NCI-H1092 treated with DMSO at 0.1 percent for 48 hours (cell line): ENCODE data around the gene TAF6.
"Not testable (repeated sequence)": the region's sequence is repeated elsewhere in the genome, so short reads cannot be mapped to it uniquely, and the experiment has no call there.

Experiments used
- DNase-seq: peaks from one replicate; lab custom pipeline; 2025; lab: John Stamatoyannopoulos, UW

TAF6 gene

GRCh38 chr7:100152404-100152803 lies 33.2 kb upstream of the TAF6 start:
- no peak for DNase-seq

DNA sequence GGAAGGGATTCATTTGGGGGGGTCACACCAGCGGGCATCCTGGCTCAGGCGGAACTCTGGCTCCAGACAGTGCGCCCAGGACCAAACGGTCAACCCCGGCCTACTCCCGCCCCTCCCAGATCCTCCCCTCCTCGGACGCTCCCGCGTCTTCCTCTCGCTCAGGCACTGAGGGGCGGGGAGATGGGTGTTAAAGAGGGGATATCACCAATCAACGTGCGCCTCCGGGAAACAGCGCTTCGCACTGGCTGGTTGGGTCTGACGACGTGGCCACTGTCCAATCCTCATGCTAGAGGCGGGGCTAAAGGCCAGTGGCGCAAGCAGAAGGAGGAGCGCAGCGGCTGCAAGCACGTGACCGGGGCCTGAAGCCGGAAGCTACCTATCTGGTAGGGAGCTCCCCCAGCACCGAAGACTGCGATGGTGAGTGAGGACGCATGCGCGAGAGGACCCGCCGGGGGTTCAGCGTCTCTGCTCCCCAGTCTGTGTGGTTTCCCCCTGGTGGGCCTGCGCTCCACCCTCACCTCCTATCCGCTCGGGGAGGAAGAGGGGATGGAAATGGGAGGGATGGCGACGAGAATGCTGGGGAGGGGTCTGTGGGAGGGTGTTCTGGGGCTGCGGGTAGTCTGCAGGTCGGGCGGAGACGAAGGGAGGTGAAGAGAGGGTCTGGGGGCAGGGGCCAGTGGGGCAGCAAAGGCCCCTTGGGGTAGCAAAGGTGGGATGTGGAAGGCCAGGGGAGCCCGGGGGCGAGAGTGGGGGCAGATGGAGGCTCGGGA lies 29.6 kb upstream of the TAF6 start, which contains the start of gene LAMTOR4:
TSS of gene LAMTOR4 (plus strand) at position 360 of the 770 bp plus-strand sequence. CDS start at position 415, 55 bp downstream.
- DNase-seq = peak; percentile 99

DNA sequence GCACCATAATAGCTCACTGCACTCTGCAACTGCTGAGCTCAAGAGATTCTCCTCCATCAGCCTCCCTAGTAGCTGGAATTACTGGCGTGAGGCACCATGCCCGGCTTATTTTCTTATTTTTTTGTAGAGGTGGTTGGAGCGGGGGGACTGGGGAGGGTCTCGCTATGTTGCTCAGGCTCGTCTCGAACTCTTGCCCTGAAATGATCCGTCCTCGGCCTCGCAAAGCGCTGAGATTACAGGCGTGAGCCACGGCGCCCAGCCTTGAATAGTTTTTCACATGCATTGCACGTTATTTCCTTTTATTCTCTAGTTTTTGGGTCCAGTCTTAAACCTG lies 29.0 kb upstream of the TAF6 start:
- DNase-seq = no peak

GRCh38 chr7:100147278-100147677 lies 28.1 kb upstream of the TAF6 start:
- no peak for DNase-seq

- not testable (repeated sequence) for DNase-seq
Measured at GRCh38 chr7:100146350-100146749, 27.2 kb upstream of the TAF6 start.

DNA sequence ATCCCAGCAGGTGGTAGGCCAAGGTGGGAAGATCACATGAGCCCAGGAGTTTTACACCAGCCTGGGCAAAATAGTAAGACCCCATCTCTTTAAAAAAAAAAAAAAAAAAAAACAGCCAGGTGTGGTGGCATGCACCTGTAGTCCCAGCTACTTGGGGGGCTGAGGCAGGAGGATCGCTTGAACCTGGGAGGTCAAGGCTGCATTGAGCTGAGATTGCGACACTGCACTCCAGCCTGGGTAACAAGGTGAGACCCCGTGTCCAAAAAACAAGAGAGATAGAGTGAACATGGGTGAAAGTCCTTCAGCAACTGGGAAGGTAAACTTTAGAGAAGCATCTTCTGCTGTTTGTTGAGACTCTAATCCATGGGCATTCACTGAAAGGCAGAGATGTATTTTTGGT lies 23.3 kb upstream of the TAF6 start:
- no peak for DNase-seq

DNA sequence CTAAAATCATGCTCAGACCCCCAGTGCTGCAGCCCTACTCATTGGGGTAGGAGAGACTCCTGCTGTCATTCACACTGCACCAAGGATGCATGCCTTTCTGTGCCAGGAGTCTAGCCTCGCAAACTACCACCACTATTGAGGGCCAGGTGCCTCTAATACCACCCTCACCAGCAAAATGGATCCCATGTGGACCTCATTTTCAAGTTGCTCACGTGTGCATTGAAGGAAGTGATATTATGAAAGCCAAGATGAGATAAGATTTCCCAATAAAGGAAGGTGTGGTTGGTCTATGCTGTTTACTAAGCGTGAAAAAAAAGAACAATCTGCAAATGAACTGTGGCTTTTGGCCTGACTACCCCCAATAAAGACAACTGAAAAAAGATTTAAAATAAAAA lies 22.4 kb upstream of the TAF6 start:
- DNase-seq = no peak

DNA sequence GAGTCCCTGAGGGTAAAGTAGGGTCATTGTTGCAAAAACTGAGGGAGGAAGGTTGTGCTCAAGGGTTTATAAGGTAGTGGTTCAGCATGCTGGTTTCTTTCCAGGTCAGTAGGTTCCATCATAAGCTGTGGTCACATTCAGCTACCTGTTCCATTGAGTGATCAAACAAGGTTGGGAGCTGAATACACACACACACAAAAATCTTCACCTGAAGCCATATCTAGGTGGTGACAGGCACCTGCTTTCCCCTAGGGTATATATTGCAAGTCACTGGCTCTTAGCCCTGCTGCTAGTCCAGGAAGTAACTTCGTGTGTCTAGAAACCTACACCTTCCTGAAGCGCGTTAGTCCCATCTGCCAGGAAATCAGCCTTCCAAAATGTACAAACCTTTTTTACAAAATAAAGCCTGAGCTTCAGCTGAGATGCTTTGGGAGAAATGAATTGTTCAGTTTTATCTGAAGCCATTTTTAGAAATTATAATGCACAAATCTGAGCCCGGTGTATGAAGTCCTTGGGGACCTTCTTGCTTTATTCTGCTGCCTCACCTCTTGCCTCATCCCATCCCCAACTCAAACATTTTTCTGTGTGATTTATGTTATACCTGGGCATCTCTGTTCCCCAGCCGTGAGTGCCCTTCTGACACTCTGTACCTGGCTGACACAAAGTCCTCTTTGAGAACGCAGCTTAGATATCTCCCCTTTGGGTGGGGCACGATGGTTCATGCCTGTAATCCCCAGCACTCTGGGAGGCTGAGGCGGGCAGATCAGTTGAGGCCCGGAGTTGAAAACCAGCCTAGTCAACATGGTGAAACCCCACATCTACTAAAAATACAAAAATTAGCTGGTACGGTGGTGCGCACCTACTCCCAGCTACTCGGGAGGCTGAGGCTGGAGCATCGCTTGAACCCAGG lies 18.9 kb upstream of the TAF6 start:
- no peak for DNase-seq

DNA sequence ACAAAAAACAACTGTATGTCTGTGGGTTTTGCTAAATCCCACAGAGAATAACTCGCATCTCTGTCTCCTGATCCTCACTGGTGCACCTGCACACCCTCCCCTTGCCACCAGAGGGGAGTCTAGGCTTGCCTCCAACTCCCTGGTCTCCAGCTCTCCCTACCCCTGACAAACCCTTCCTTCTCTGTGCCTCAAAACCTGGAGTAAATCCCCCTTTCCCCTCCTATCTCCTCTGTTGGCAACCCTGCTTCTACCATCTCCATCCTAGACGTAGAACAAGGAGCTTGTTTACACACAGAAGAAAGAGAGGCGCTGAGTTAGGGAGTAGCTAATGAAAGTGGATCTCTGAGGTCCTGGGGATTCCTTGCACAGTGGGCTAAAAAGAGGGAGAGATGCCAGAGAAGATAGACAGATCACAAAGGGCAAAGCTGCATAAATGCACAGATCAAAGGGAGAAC lies 13.6 kb upstream of the TAF6 start:
- DNase-seq = peak; percentile 62

DNA sequence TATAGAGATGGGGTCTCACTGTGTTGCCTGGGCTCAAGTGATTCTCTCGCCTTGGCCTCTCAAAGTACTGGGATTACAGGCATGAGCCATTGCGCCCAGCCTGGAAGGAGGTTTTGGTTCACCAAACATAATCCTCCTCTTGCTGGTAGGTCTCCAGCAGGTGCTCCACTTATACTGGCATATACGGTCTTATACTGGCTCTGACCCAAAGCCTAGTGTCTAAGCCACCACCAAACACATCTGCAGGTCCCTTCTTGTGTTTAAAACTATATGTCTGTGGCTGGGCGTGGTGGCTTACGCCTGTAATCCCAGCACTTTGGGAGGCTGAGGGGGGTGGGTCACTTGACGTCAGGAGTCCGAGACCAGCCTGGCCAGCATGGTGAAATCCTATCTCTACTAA lies 13.0 kb upstream of the TAF6 start:
- peak; percentile 10 for DNase-seq

- DNase-seq = peak; percentile 80
Measured at GRCh38 chr7:100130608-100131453, 11.7 kb upstream of the TAF6 start.

- DNase-seq = not testable (repeated sequence)
Measured at GRCh38 chr7:100130220-100130607, 11.1 kb upstream of the TAF6 start.

DNA sequence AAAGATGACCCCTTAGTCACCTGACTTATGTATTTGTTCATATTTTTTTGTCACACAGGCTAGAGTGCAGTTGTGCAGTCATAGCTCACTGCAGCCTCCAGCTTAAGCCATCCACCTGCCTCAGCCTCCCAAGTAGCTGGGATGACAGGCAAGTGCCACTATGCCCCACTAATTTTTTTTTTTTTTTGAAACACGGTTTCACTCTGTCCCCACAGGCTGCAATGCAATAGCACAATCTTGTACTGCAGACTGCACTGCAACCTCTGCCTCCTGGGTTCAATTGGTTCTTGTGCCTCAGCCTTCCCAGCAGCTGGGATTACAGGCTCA lies 9.4 kb upstream of the TAF6 start:
- DNase-seq = no peak

GRCh38 chr7:100127866-100128636 lies 8.9 kb upstream of the TAF6 start:
- no peak for DNase-seq

DNA sequence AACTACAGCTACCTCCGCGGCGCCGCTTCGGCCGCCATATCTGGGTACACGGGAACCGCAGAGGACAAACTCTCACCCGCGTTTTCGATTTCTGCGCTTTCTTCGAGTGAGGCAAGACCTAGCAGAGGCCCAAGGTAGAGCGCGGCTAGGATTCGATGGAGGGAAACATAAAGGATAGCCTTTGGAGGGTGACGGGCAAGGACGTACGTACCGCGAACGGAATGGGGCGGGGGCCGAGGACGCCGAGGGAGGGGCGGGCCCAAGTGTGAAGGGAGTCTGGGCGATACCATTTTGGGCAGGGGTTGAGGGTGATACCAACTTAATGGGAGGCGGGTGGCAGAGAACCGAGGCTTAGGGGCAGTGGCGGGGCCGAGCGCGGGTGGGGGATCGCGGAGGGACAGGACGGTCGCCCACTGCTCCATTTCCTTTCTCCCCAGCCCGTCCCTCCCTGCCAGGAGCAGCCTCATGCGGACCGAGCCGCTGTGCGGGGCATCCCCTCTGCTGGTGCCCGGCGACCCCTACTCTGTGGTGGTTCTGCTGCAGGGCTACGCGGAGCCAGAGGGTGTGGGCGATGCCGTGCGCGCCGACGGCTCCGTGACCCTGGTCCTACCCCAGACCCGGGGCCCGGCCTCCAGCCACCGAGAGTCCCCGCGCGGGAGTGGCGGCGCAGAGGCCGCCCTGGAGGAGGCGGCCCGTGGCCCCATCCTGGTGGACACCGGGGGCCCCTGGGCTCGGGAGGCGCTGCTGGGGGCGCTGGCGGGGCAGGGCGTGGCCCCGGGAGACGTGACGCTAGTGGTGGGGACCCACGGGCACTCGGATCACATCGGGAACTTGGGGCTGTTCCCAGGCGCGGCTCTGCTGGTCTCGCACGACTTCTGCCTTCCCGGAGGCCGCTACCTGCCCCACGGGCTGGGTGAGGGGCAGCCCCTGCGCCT lies 8.0 kb upstream of the TAF6 start, which contains the start of gene MBLAC1:
TSS of gene MBLAC1 (plus strand) at position 37 of the 935 bp plus-strand sequence. CDS start at position 466, 429 bp downstream.
- peak; percentile 94 for DNase-seq

GRCh38 chr7:100126239-100126930 lies 7.2 kb upstream of the TAF6 start:
- peak; percentile 77 for DNase-seq

DNA sequence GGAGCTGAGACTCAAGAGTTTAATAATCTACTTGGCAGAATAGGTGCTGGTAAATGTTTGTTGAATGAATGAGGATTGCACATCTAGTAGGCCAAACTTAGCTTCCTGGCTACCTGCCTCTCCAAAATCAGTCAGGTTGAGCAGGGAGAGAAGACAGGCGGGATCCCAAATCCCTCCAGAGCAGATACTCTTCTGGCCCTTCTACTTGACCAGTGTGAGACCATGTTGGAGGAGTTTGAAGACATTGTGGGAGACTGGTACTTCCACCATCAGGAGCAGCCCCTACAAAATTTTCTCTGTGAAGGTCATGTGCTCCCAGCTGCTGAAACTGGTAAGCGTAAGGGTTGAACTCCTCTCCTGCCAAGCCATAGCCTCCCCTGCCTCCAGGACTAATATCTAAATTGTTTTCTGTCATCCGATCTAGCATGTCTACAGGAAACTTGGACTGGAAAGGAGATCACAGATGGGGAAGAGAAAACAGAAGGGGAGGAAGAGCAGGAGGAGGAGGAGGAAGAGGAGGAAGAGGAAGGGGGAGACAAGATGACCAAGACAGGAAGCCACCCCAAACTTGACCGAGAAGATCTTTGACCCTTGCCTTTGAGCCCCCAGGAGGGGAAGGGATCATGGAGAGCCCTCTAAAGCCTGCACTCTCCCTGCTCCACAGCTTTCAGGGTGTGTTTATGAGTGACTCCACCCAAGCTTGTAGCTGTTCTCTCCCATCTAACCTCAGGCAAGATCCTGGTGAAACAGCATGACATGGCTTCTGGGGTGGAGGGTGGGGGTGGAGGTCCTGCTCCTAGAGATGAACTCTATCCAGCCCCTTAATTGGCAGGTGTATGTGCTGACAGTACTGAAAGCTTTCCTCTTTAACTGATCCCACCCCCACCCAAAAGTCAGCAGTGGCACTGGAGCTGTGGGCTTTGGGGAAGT lies 5.4 kb upstream of the TAF6 start:
- DNase-seq = no peak

- DNase-seq = no peak
Measured at GRCh38 chr7:100122568-100122967, 3.4 kb upstream of the TAF6 start.
